ENCODE data around the gene PEF1. TPM values are rescaled to one million over a fixed set of nuclear protein-coding genes. Genes with fewer than 3 reads are reported as not detected.

The PEF1 gene
- polyA plus RNA-seq, 1 donor (not counting 4 experiments of a cell fraction or from before 2014, with no cell fraction given), result 72.2 TPM

DNA sequence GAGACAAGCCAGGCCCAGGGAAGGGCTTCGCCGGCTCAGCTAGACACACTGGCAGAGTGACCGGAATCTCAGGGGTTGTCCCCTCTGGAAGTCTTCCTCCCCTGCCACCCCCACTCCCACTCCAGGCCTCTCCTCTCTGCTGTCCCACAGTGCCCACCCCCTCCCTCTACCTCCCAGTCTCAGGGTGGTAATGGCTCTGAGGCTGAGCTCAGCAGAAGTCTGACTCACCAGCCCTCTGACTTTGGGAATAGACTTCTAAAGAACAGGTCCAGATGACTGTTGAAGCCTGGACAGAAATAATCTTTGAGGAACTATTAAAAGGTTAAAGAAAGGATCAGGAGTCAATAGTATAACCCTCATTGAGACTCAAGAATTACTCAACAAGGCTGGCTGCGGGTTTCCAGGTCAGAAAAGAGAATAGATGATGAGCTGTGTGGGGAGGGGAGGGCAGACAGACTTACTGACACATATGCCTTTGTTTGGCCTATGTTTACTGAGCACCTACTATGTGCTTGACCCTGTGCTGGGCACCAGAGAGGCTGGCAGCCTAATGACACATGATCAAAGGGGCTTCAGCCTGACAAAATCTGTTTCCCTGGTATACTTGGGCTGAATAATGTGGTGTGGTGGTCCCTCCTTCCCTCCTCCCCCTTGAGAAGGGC is 19.0 kb downstream of the PEF1 start:
- Histone ChIP-seq H3K36me3 (ENCODE audit: control insufficient read depth in 2 of 2, extremely low read depth in 1 of 2, insufficient read depth in 2 of 2, low read length in 2 of 2) (peaks cover 14 to 21% of the 10 kb centered on the region in 2 experiments), H3K9me1 (ENCODE audit: control insufficient read depth, extremely low read depth, insufficient read depth, low read length) (no peaks in the 10 kb centered on the region), H3K4me3 (ENCODE audit: control insufficient read depth in 2 of 3, extremely low read depth in 1 of 3, insufficient read depth in 2 of 3, low read depth in 1 of 3, low read length in 3 of 3) (no peak overlapping the region), H3K27ac (ENCODE audit: control insufficient read depth, insufficient read depth, low read length) (no peak overlapping the region), H3K9ac (ENCODE audit: control insufficient read depth, extremely low read depth, insufficient read depth, low read length) (no peak overlapping the region), H3K79me2 (ENCODE audit: control insufficient read depth, insufficient read depth, low read length) (no peaks in the 10 kb centered on the region), H3K4me1 (ENCODE audit: control insufficient read depth, extremely low read depth, insufficient read depth, low read length) (peaks cover 15% of the 10 kb centered on the region), H3K27me3 (ENCODE audit: control insufficient read depth, extremely low read depth, insufficient read depth, low read length) (no peaks in the 10 kb centered on the region), H4K20me1 (ENCODE audit: control insufficient read depth, extremely low read depth, insufficient read depth, low read length) (no peaks in the 10 kb centered on the region), H3K9me3 (ENCODE audit: control insufficient read depth, low read depth, low read length) (no peaks in the 10 kb centered on the region), H2AFZ (ENCODE audit: control insufficient read depth, low read length) (no peak overlapping the region), H3K4me2 (ENCODE audit: control insufficient read depth, extremely low read depth, insufficient read depth, low read depth, low read length) (no peak overlapping the region)
- dilution Hi-C loops (cut with MboI; ENCODE audit: extremely low pct_ligation_motif_present, low sequenced_read_pairs), result no loop called here
- FAIRE-seq (no peak), DNase-seq (ENCODE audit: low read depth, low spot score) (no peak)
- TF ChIP-seq, protein P1, sequence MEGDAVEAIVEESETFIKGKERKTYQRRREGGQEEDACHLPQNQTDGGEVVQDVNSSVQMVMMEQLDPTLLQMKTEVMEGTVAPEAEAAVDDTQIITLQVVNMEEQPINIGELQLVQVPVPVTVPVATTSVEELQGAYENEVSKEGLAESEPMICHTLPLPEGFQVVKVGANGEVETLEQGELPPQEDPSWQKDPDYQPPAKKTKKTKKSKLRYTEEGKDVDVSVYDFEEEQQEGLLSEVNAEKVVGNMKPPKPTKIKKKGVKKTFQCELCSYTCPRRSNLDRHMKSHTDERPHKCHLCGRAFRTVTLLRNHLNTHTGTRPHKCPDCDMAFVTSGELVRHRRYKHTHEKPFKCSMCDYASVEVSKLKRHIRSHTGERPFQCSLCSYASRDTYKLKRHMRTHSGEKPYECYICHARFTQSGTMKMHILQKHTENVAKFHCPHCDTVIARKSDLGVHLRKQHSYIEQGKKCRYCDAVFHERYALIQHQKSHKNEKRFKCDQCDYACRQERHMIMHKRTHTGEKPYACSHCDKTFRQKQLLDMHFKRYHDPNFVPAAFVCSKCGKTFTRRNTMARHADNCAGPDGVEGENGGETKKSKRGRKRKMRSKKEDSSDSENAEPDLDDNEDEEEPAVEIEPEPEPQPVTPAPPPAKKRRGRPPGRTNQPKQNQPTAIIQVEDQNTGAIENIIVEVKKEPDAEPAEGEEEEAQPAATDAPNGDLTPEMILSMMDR (optimal IDR thresholded peaks at IDR 0.05 in 1 of 3, IDR thresholded peaks at IDR 0.05 in 1 of 3, conservative IDR thresholded peaks at IDR 0.05 in 1 of 3; ENCODE audit: extremely low read depth in 1 of 3, insufficient read depth in 2 of 3, low read length in 3 of 3), result no peak
- no peak for TF ChIP-seq EZH2 (IDR thresholded peaks at IDR 0.05; ENCODE audit: low read length)

DNA sequence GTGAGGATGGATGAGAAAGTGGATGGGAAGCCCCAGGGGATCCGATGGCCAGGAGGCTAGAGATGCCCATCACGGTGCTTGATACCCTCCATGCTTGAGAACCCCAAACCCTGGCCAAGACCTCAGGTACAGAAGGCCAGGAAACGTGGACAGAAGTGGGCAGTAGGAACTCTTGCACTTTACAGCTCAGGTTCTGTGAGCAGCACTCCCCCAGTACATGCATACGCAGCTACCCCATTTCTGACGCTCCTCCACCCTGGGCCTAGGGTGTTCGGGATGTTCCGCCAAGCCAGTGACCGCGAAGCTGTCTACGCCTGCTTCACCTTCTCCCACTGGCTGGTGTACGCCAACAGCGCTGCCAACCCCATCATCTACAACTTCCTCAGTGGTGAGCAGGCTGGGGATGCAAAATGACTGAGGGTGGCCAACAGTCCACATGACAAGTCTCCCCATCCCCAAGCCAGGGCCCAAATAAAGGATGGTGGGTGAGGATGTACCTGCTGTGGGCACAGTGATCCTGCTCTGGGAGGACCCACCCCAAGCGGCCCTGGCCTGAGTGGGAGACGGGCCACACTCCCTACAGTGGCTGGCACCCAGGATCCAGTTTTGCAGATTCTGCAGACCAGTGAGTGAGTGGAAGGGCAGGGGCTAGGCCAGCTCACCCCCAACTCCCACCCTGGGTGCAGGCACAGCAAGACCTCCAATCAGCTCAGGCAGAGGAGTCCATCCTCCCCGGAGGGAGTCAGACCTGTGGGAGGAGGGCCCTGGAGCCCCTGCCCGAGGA is 19.8 kb downstream of the PEF1 start:
- Histone ChIP-seq H3K4me1 (ENCODE audit: control insufficient read depth, extremely low read depth, insufficient read depth, low read length) (peaks cover 15% of the 10 kb centered on the region), H3K9me3 (ENCODE audit: control insufficient read depth, low read depth, low read length) (no peaks in the 10 kb centered on the region), H3K9me1 (ENCODE audit: control insufficient read depth, extremely low read depth, insufficient read depth, low read length) (no peaks in the 10 kb centered on the region), H3K4me3 (ENCODE audit: control insufficient read depth in 2 of 3, extremely low read depth in 1 of 3, insufficient read depth in 2 of 3, low read depth in 1 of 3, low read length in 3 of 3) (no peak overlapping the region), H4K20me1 (ENCODE audit: control insufficient read depth, extremely low read depth, insufficient read depth, low read length) (no peaks in the 10 kb centered on the region), H3K9ac (ENCODE audit: control insufficient read depth, extremely low read depth, insufficient read depth, low read length) (no peak overlapping the region), H3K79me2 (ENCODE audit: control insufficient read depth, insufficient read depth, low read length) (no peaks in the 10 kb centered on the region), H2AFZ (ENCODE audit: control insufficient read depth, low read length) (no peak overlapping the region), H3K4me2 (ENCODE audit: control insufficient read depth, extremely low read depth, insufficient read depth, low read depth, low read length) (no peak overlapping the region), H3K27ac (ENCODE audit: control insufficient read depth, insufficient read depth, low read length) (no peak overlapping the region), H3K36me3 (ENCODE audit: control insufficient read depth in 2 of 2, extremely low read depth in 1 of 2, insufficient read depth in 2 of 2, low read length in 2 of 2) (peaks cover 9 to 14% of the 10 kb centered on the region in 2 experiments), H3K27me3 (ENCODE audit: control insufficient read depth, extremely low read depth, insufficient read depth, low read length) (no peaks in the 10 kb centered on the region)
- dilution Hi-C loops (cut with MboI; ENCODE audit: extremely low pct_ligation_motif_present, low sequenced_read_pairs), result no loop called here
- TF ChIP-seq EZH2 (IDR thresholded peaks at IDR 0.05; ENCODE audit: low read length), result no peak
- TF ChIP-seq, protein P1 (optimal IDR thresholded peaks at IDR 0.05 in 1 of 3, IDR thresholded peaks at IDR 0.05 in 1 of 3, conservative IDR thresholded peaks at IDR 0.05 in 1 of 3; ENCODE audit: extremely low read depth in 1 of 3, insufficient read depth in 2 of 3, low read length in 3 of 3), result no peak
- no peak for DNase-seq (ENCODE audit: low read depth, low spot score)
- no peak for FAIRE-seq

Measured in keratinocyte (primary cell).